Neuronal stem cell (in vitro differentiated cells): ENCODE data around the gene LTBP2.

Experiments
- DNase-seq: peaks from one replicate; pipeline ENCODE4 v3.0.0-alpha.2; 2013; ENCODE audit warnings: low spot score
- H2AFZ ChIP-seq: one replicate; pipeline ENCODE4 v1.6.1; 2013; ENCODE audit warnings: mild to moderate bottlenecking, low read length, inconsistent platforms
- H2AK5ac ChIP-seq: 2 replicates; pipeline ENCODE4 v1.6.1; 2013; ENCODE audit warnings: low read depth, mild to moderate bottlenecking, inconsistent platforms, low read length, moderate library complexity, mixed read lengths
- H2BK120ac ChIP-seq: 2 replicates; pipeline ENCODE4 v1.6.1; 2013; ENCODE audit warnings: low read depth, mild to moderate bottlenecking, inconsistent platforms, low read length, moderate library complexity, mixed read lengths
- H2BK12ac ChIP-seq: one replicate; pipeline ENCODE4 v1.6.1; 2013; ENCODE audit warnings: low read length, inconsistent platforms
- H2BK15ac ChIP-seq: 2 replicates; pipeline ENCODE4 v1.6.1; 2013; ENCODE audit warnings: mild to moderate bottlenecking, low read length, inconsistent platforms, mixed read lengths
- H2BK5ac ChIP-seq: one replicate; pipeline ENCODE4 v1.6.1; 2013; ENCODE audit warnings: inconsistent platforms, mild to moderate bottlenecking, low read length, moderate library complexity
- H3K14ac ChIP-seq: one replicate; pipeline ENCODE4 v1.6.1; 2013; ENCODE audit warnings: low read length, inconsistent platforms
- H3K18ac ChIP-seq: 2 replicates; pipeline ENCODE4 v1.6.1; 2013; ENCODE audit warnings: low read length, inconsistent platforms
- H3K23ac ChIP-seq: 2 replicates; pipeline ENCODE4 v1.6.1; 2013; ENCODE audit warnings: low read depth, mild to moderate bottlenecking, mixed read lengths, low read length, inconsistent platforms; ENCODE audit not compliant: poor library complexity
- H3K27ac ChIP-seq: replicated peaks from 3 replicates; pipeline ENCODE4 v1.5.1; 2013; ENCODE audit warnings: low read length, inconsistent platforms
- H3K27me3 ChIP-seq, 3 experiments: 2 replicates each; pipeline ENCODE4 v1.6.1; 2013; ENCODE audit warnings: low read length in 3 of 3, mild to moderate bottlenecking in 2 of 3, inconsistent platforms in 1 of 3, low read depth in 1 of 3, mixed read lengths in 1 of 3, moderate library complexity in 1 of 3; ENCODE audit not compliant: control insufficient read depth in 3 of 3, insufficient read depth in 3 of 3
- H3K36me3 ChIP-seq, 2 donors: replicated peaks in 1 of 2; 2 replicates each; pipeline ENCODE4 v1.6.1; 2013; ENCODE audit warnings: low read length in 2 of 2; ENCODE audit not compliant: control insufficient read depth in 2 of 2, insufficient read depth in 2 of 2
- H3K4ac ChIP-seq: 2 replicates; pipeline ENCODE4 v1.6.1; 2013; ENCODE audit warnings: inconsistent platforms, mild to moderate bottlenecking, low read length, moderate library complexity
- H3K4me1 ChIP-seq, 2 donors: 1 replicate in 1 of 2; 2 replicates in 1 of 2; pipeline ENCODE4 v1.6.1; 2013; ENCODE audit warnings: low read length in 2 of 2, low read depth in 1 of 2; ENCODE audit not compliant: control insufficient read depth in 2 of 2, insufficient read depth in 1 of 2
- H3K4me2 ChIP-seq: one replicate; pipeline ENCODE4 v1.6.1; 2013; ENCODE audit warnings: mild to moderate bottlenecking, low read length, inconsistent platforms; ENCODE audit not compliant: insufficient read depth, poor library complexity, severe bottlenecking
- H3K4me3 ChIP-seq, 2 donors: 2 replicates each; pipeline ENCODE4 v1.5.1; 2013; ENCODE audit warnings: low read length in 2 of 2, mild to moderate bottlenecking in 2 of 2, inconsistent platforms in 1 of 2, moderate library complexity in 1 of 2
- H3K79me1 ChIP-seq: one replicate; pipeline ENCODE4 v1.6.1; 2013; ENCODE audit warnings: low read depth, mild to moderate bottlenecking, inconsistent platforms, low read length, moderate library complexity
- H3K9ac ChIP-seq: one replicate; pipeline ENCODE4 v1.6.1; 2013; ENCODE audit warnings: mild to moderate bottlenecking, low read depth, low read length, inconsistent platforms; ENCODE audit not compliant: poor library complexity
- H3K9me3 ChIP-seq, 2 donors: replicated peaks in 1 of 2; 2 replicates each; pipeline versions ENCODE3 to v1.6.1; 2013; ENCODE audit warnings: low read length in 2 of 2, mild to moderate bottlenecking in 2 of 2, inconsistent platforms in 1 of 2, low read depth in 1 of 2, mixed read lengths in 1 of 2, moderate library complexity in 1 of 2; ENCODE audit not compliant: control insufficient read depth in 2 of 2, insufficient read depth in 1 of 2
- H4K8ac ChIP-seq: one replicate; pipeline ENCODE4 v1.6.1; 2013; ENCODE audit warnings: low read depth, mild to moderate bottlenecking, inconsistent platforms, low read length, moderate library complexity
- H4K91ac ChIP-seq: one replicate; pipeline ENCODE4 v1.6.1; 2013; ENCODE audit warnings: low read length, low read depth, mild to moderate bottlenecking, inconsistent platforms; ENCODE audit not compliant: poor library complexity
- WGBS, 2 donors: extraction: QIAGEN DNeasy Blood & Tissue Kit; methylation state at CpG; one replicate each; pipeline ENCODE4 v1.1.7; 2013; ENCODE audit warnings: missing lambda C conversion rate in 2 of 2, mixed read lengths in 1 of 2; ENCODE audit not compliant: insufficient read length in 2 of 2, insufficient replicate concordance in 1 of 2; ENCODE audit errors: extremely low coverage in 2 of 2; 5-methylcytosine and 5-hydroxymethylcytosine counted together

LTBP2 gene

DNA sequence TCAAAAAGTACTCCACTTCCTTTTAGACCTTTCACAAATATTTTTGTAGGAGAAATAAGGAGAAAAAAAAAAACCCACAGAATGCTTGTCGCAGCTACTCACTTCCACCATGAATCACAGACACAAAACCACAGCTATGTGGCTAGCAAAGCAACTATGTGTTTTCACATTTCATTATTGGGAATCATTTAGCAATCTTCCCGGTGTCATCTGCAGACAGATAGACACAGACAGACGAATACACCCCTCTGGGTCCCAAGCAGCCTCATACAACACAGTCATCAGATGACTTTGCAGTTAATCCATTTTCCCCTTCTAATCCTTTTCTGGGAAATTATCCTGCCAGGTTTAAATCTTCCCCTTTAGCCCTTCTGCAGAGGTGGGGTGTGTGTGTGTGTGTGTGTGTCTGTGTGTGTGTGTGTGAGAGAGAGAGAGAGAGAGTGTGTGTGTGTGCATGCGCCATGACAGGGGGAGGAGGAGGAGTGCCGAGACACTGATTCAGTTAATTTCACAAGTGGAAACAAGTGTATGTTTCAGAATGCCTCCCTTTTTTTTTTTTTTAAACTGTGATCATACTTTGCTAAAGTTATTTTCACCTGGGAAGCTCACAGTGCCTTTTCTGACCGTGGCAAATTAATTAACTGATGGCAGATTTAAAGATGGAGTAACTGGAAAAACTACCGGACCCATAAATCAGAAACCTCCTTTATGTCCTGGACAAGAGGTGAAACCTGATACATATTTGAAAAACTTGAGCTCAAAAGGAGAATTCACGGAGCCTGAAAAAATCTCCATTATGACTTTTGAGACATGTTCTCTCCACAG, 39.9 kb downstream of the LTBP2 start:
- no peaks in the 10 kb centered on the region for H3K9me3 ChIP-seq
- H3K14ac ChIP-seq: no peak overlapping the region
- H2AK5ac ChIP-seq: no peak overlapping the region
- no peak overlapping the region for H3K4me2 ChIP-seq
- H3K27ac ChIP-seq: no peak overlapping the region
- H3K4ac ChIP-seq: no peak overlapping the region
- peaks cover 10 to 19% of the 10 kb centered on the region in 2 donors for H3K4me1 ChIP-seq
- no peak overlapping the region for H2BK120ac ChIP-seq
- peak overlapping the region; percentile 92 for H2AFZ ChIP-seq
- no peaks in the 10 kb centered on the region for H3K79me1 ChIP-seq
- no peak for DNase-seq
- no peak overlapping the region for H4K91ac ChIP-seq
- H3K36me3 ChIP-seq: no peaks in the 10 kb centered on the region
- no peak overlapping the region for H3K18ac ChIP-seq
- peaks cover 0 to 15% (median 0%) of the 10 kb centered on the region in 3 experiments for H3K27me3 ChIP-seq
- no CpG with 5 or more reads among the region's 8 CpGs for WGBS, 2 donors
- no peak overlapping the region for H2BK5ac ChIP-seq
- no peak overlapping the region for H2BK12ac ChIP-seq
- peak overlapping the region in 1 of 2 donors; percentile 49 for H3K4me3 ChIP-seq
- no peak overlapping the region for H3K23ac ChIP-seq
- H4K8ac ChIP-seq: no peak overlapping the region
- no peak overlapping the region for H3K9ac ChIP-seq
- no peak overlapping the region for H2BK15ac ChIP-seq

DNA sequence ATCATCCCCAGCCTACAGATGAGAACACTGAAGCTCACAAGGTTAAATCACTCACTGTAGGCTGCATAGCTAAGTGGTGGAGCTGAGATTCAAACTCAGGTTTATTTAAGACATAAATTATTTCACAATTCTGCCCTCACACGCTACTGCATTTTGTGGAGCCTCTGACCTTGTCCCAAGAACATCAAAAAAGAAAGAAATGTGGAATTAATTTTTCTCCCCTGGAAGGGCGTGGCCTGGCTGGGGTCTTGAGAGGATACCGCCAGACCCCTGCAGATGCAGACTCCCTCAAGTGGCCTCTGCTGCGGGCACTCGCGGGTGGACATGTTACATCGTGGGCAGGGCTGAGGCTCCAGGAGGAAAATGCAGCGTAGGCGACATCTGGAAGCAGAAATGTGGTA, 40.6 kb downstream of the LTBP2 start:
- Histone ChIP-seq H4K91ac (no peak overlapping the region), H3K18ac (no peak overlapping the region), H2BK12ac (no peak overlapping the region), H2BK120ac (no peak overlapping the region), H2AFZ (peak overlapping the region; percentile 92), H3K79me1 (no peaks in the 10 kb centered on the region), H3K27ac (no peak overlapping the region), H2BK5ac (no peak overlapping the region), H2AK5ac (no peak overlapping the region), H3K4me2 (no peak overlapping the region), H3K14ac (no peak overlapping the region), H3K9me3 (no peaks in the 10 kb centered on the region), H4K8ac (no peak overlapping the region), H3K4ac (no peak overlapping the region), H2BK15ac (no peak overlapping the region), H3K27me3 (peaks cover 0 to 11% (median 0%) of the 10 kb centered on the region in 3 experiments), H3K4me1 (peaks cover 10 to 19% of the 10 kb centered on the region in 2 donors), H3K9ac (no peak overlapping the region), H3K23ac (no peak overlapping the region), H3K4me3 (no peak overlapping the region), H3K36me3 (no peaks in the 10 kb centered on the region)
- no peak for DNase-seq
- no CpG with 5 or more reads among the region's 9 CpGs for WGBS, 2 donors

DNA sequence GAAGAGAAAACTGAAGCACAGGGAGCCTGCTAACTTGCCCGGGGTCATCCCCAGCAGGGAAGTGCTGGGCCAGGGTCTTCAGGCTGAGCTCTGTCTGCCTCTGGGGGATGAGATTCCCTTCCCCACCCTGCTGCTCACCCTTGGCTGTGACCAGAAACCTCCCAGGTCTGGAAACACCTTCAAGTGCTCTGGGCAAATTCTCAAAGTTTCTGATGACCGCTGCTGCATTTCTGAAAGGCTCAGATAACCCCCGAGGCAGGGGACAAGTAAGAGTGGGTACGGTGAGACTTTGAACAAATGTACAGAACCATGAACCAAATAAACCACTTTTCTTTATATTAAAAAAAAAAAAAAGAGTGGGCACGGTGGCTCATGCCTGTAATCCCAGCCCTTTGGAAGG, 41.3 kb downstream of the LTBP2 start:
- peaks cover 0 to 6% (median 0%) of the 10 kb centered on the region in 3 experiments for H3K27me3 ChIP-seq
- H2BK15ac ChIP-seq: no peak overlapping the region
- H3K9me3 ChIP-seq: no peaks in the 10 kb centered on the region
- H3K4me3 ChIP-seq: no peak overlapping the region
- no peak overlapping the region for H2BK5ac ChIP-seq
- no peak overlapping the region for H2BK120ac ChIP-seq
- H3K4me2 ChIP-seq: no peak overlapping the region
- no peak overlapping the region for H3K4ac ChIP-seq
- H4K8ac ChIP-seq: no peak overlapping the region
- H2BK12ac ChIP-seq: no peak overlapping the region
- H3K4me1 ChIP-seq: peaks cover 10 to 19% of the 10 kb centered on the region in 2 donors
- H3K36me3 ChIP-seq: no peaks in the 10 kb centered on the region
- H2AK5ac ChIP-seq: no peak overlapping the region
- no peak overlapping the region for H4K91ac ChIP-seq
- no peak overlapping the region for H2AFZ ChIP-seq
- H3K27ac ChIP-seq: no peak overlapping the region
- H3K18ac ChIP-seq: no peak overlapping the region
- WGBS, 2 donors: no CpG with 5 or more reads among the region's 5 CpGs
- H3K79me1 ChIP-seq: no peaks in the 10 kb centered on the region
- H3K9ac ChIP-seq: no peak overlapping the region
- no peak overlapping the region for H3K14ac ChIP-seq
- DNase-seq: no peak
- H3K23ac ChIP-seq: no peak overlapping the region

DNA sequence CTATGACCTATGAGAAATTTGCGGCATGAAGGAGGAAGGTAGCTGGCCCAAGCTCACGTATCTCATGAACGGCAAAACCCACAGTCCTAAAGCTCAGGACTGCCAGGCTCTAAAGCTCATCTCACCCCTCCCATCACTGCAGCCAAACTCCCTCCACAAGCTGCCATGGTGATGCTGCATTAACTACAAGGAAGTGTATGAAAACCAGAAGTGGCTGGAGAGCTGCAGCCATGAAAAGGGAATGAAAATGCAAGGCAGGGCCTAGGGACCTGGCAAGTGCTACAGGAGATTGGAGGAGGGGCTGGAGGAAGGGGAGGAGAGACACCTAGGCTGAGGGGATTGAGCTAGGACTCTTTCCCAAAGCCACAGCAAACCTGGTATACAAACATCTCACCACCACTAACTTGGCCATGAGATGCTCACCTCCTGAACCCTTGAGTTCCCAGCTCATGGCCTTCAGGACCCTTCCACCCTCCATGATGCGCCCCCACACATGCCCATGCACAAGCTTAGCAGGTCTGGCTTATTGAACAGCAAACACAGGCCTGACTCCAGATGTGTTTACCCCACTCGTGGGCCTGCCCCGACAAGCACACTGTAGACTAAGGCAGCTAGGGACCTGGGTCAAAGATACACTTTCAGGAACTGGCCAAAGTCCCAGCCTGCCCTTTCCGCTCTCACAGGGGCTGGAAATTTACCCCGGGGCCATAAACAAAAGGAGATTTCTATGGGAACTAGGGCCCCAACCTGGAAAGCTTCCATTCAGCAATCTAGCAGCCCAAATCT, 42.0 kb downstream of the LTBP2 start:
- no peak overlapping the region for H3K27ac ChIP-seq
- no peak overlapping the region for H3K4ac ChIP-seq
- H2AFZ ChIP-seq: peak overlapping the region; percentile 70
- H3K23ac ChIP-seq: no peak overlapping the region
- no peak overlapping the region for H2BK120ac ChIP-seq
- peaks cover 10 to 19% of the 10 kb centered on the region in 2 donors for H3K4me1 ChIP-seq
- no peak overlapping the region for H3K14ac ChIP-seq
- H3K9ac ChIP-seq: no peak overlapping the region
- no peak overlapping the region for H2BK12ac ChIP-seq
- H2BK15ac ChIP-seq: no peak overlapping the region
- H4K8ac ChIP-seq: no peak overlapping the region
- H2BK5ac ChIP-seq: no peak overlapping the region
- DNase-seq: no peak
- no peak overlapping the region for H3K4me3 ChIP-seq
- no CpG with 5 or more reads among the region's 8 CpGs for whole genome bisulfite sequencing, 2 donors
- H3K36me3 ChIP-seq: no peaks in the 10 kb centered on the region
- H3K18ac ChIP-seq: no peak overlapping the region
- H3K27me3 ChIP-seq: peaks cover 0 to 9% (median 0%) of the 10 kb centered on the region in 3 experiments
- no peak overlapping the region for H3K4me2 ChIP-seq
- H3K79me1 ChIP-seq: no peaks in the 10 kb centered on the region
- no peak overlapping the region for H4K91ac ChIP-seq
- no peak overlapping the region for H2AK5ac ChIP-seq
- no peaks in the 10 kb centered on the region for H3K9me3 ChIP-seq
